ENCODE results near the gene CIZ1.
"Not testable (repeated sequence)": the region's sequence is repeated elsewhere in the genome, so short reads cannot be mapped to it uniquely, and the experiment has no call there.

CIZ1 gene

GRCh38 chr9:128190013-128190412, 1.4 kb downstream of the CIZ1 start:
- DNase-seq (ENCODE audit: low spot score) (no peak), FAIRE-seq (no peak)

- DNase-seq (ENCODE audit: low spot score) (no peak), FAIRE-seq (no peak)
Measured at GRCh38 chr9:128188209-128188608, 3.2 kb downstream of the CIZ1 start.

GRCh38 chr9:128187361-128187760, 4.0 kb downstream of the CIZ1 start:
- FAIRE-seq (no peak), DNase-seq (ENCODE audit: low spot score) (no peak)

GRCh38 chr9:128185979-128186965, 5.1 kb downstream of the CIZ1 start:
- DNase-seq (ENCODE audit: low spot score), result no peak
- no peak for FAIRE-seq

GRCh38 chr9:128182893-128183588, 8.3 kb downstream of the CIZ1 start:
- no peak for DNase-seq (ENCODE audit: low spot score)
- no peak for FAIRE-seq

- DNase-seq (ENCODE audit: low spot score); FAIRE-seq: not testable (repeated sequence)
Measured at GRCh38 chr9:128181480-128181879, 9.9 kb downstream of the CIZ1 start.

GRCh38 chr9:128180447-128180846, 10.9 kb downstream of the CIZ1 start:
- FAIRE-seq, result no peak
- no peak for DNase-seq (ENCODE audit: low spot score)

- FAIRE-seq (no peak), DNase-seq (ENCODE audit: low spot score) (no peak)
Measured at GRCh38 chr9:128180001-128180400, 11.4 kb downstream of the CIZ1 start.

- FAIRE-seq (no peak), DNase-seq (ENCODE audit: low spot score) (no peak)
Measured at GRCh38 chr9:128178806-128179431, 12.5 kb downstream of the CIZ1 start.

- no peak for FAIRE-seq
- no peak for DNase-seq (ENCODE audit: low spot score)
Measured at GRCh38 chr9:128175726-128176125, 15.6 kb downstream of the CIZ1 start.

- no peak for DNase-seq (ENCODE audit: low spot score)
- no peak for FAIRE-seq
Measured at GRCh38 chr9:128175102-128175563, 16.2 kb downstream of the CIZ1 start.

GRCh38 chr9:128174062-128174461, 17.3 kb downstream of the CIZ1 start:
- DNase-seq (ENCODE audit: low spot score) (no peak), FAIRE-seq (no peak)

GRCh38 chr9:128169925-128170324, 21.4 kb downstream of the CIZ1 start:
- no peak for FAIRE-seq

GRCh38 chr9:128169492-128169891, 21.9 kb downstream of the CIZ1 start:
- no peak for DNase-seq (ENCODE audit: low spot score)
- FAIRE-seq, result no peak

More at GRCh38 chr9:128169925-128170324, 21.4 kb downstream of the CIZ1 start:
- DNase-seq (ENCODE audit: low spot score), result no peak

- no peak for FAIRE-seq
- no peak for DNase-seq (ENCODE audit: low spot score)
Measured at GRCh38 chr9:128168731-128169308, 22.6 kb downstream of the CIZ1 start.

GRCh38 chr9:128167209-128167608, 24.2 kb downstream of the CIZ1 start:
- DNase-seq (ENCODE audit: low spot score) (no peak), FAIRE-seq (no peak)

GRCh38 chr9:128166169-128166568, 25.2 kb downstream of the CIZ1 start:
- FAIRE-seq, result no peak
- no peak for DNase-seq (ENCODE audit: low spot score)

- DNase-seq (ENCODE audit: low spot score) (no peak), FAIRE-seq (no peak)
Measured at GRCh38 chr9:128164307-128164885, 27.0 kb downstream of the CIZ1 start.

- no peak for FAIRE-seq
- no peak for DNase-seq (ENCODE audit: low spot score)
Measured at GRCh38 chr9:128163523-128164306, 27.7 kb downstream of the CIZ1 start.

- no peak for DNase-seq (ENCODE audit: low spot score)
- no peak for FAIRE-seq
Measured at GRCh38 chr9:128163027-128163515, 28.3 kb downstream of the CIZ1 start.
